BJ (cell line): Measurements from ENCODE around the gene NFYC. TPM values are rescaled to one million over a fixed set of nuclear protein-coding genes. Genes with fewer than 3 reads are reported as not detected.

ENCODE experiments used
- CTCF ChIA-PET: fragments of 350-600 bp; formaldehyde crosslinking; extraction: SDS; loops from one replicate; lab custom pipeline; 2021; ENCODE audit warnings: antibody characterized with exemption, inconsistent platforms; lab: Yijun Ruan, JAX
- POLR2A ChIA-PET: fragments of 300-600 bp; sonication (Branson Sonifier 250); formaldehyde crosslinking; extraction: SDS; loops from one replicate; lab custom pipeline; 2021; ENCODE audit warnings: antibody characterized with exemption; lab: Charles Lee
- DNase-seq: peaks from one replicate; pipeline ENCODE4 v3.0.0-alpha.2; 2011; ENCODE audit warnings: low read depth
- H3K27me3 ChIP-seq: 2 replicates; pipeline ENCODE4 v1.6.0; 2011; ENCODE audit warnings: low read length; ENCODE audit not compliant: control insufficient read depth, insufficient read depth
- H3K36me3 ChIP-seq: 2 replicates; pipeline ENCODE4 v1.5.1; 2011; ENCODE audit warnings: low read length; ENCODE audit not compliant: control insufficient read depth, insufficient read depth
- H3K4me3 ChIP-seq: 2 replicates; pipeline ENCODE4 v1.5.1; 2011; ENCODE audit warnings: low read depth, mild to moderate bottlenecking, control low read depth, low read length
- polyA plus RNA-seq: library from polyadenylated mRNA; depleted of rRNA; stranded (reverse); fragments of >200 nt; gene quantifications from 2 replicates; pipeline ENCODE4 v1.2.3, GENCODE V29; 2011
- TF ChIP-seq, protein P1 (sequence below): IDR thresholded peaks from 2 replicates; pipeline ENCODE4 v1.5.1; 2011; ENCODE audit warnings: low read depth, mild to moderate bottlenecking, control low read depth, inconsistent platforms, low read length, moderate library complexity; ENCODE audit not compliant: insufficient read depth

Gene NFYC
- polyA plus RNA-seq, 1 experiment, result 63.2 TPM

DNA sequence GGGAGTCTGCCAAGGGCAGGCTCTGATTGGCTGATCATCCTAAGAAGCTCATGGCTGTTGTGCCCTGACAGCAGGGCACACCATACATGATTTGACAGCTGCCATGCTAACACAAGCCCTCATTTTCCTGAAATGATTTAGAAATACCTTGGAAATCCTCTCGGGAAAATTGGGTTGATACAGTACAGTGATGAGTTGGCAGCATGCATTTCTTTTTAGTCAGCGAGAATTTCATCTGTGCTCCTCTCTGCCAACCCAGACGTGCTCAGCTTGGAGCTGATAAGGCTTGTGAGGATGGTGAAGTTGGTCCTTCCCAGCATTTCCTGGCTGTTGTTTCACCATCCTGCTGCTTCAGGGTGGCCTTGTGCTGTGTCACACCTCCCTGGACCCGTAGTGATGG is 69.5 kb downstream of the NFYC start:
- CTCF ChIA-PET, result no interaction called here
- peaks cover 12% of the 10 kb centered on the region for H3K36me3 ChIP-seq

DNA sequence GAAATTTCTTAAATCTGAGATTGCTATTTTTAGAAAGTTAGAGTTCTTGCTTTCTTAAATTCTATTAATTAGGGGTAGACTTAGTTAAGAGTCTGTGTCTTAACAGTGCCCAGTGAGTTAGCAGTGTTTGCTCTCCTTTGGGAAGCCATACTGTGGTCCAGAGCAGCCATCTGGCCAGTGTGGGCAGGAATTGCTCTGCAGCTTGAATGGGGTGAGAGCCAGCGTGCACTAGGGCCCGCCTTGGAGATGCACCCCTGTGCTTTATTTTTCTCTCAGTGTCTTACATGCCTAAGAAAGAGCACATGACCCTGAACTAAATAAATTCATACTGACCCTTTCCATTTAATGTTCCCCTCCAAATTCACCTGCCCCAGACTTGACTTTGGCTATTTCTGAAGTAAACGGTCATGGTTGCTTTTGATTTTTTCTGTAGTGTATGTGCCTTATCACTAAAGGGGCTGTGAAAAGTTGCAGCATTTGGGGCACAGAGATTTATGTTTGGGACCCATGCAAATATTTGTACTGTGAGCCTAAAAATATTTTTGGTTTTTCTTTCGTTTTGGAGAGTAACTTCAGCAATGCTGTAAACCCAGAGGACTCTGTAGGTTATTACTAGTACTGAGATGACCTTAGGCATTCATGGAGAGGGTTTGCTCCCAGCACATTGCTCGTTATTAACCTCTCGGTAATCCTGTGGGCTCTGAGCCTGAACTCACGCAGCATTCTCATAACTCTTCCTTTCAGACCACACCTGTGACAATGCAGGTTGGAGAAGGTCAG is 70.8 kb downstream of the NFYC start:
- CTCF ChIA-PET, result interaction anchor here (1.3 kb wide), 1 partner anchor 12 kb away, joined by 3 read pairs; no protein-coding TSS in a partner anchor

More for the DNA sequence above, 69.5 kb downstream of the NFYC start:
- TF ChIP-seq, protein P1, sequence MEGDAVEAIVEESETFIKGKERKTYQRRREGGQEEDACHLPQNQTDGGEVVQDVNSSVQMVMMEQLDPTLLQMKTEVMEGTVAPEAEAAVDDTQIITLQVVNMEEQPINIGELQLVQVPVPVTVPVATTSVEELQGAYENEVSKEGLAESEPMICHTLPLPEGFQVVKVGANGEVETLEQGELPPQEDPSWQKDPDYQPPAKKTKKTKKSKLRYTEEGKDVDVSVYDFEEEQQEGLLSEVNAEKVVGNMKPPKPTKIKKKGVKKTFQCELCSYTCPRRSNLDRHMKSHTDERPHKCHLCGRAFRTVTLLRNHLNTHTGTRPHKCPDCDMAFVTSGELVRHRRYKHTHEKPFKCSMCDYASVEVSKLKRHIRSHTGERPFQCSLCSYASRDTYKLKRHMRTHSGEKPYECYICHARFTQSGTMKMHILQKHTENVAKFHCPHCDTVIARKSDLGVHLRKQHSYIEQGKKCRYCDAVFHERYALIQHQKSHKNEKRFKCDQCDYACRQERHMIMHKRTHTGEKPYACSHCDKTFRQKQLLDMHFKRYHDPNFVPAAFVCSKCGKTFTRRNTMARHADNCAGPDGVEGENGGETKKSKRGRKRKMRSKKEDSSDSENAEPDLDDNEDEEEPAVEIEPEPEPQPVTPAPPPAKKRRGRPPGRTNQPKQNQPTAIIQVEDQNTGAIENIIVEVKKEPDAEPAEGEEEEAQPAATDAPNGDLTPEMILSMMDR, result no peak
- Histone ChIP-seq H3K27me3 (no peaks in the 10 kb centered on the region), H3K4me3 (no peak overlapping the region)
- POLR2A ChIA-PET, result no interaction called here
- DNase-seq, result no peak

GRCh38 chr1:40763742-40764532 is 72.4 kb downstream of the NFYC start:
- TF ChIP-seq, protein P1, result no peak
- ChIA-PET CTCF (interaction anchor here (0.9 to 2.9 kb wide), 8 partner anchors 7 to 61 kb away, joined by 3 to 22 read pairs (median 4); no protein-coding TSS in a partner anchor), POLR2A (no interaction called here)
- no peak for DNase-seq
- Histone ChIP-seq H3K27me3 (no peaks in the 10 kb centered on the region), H3K4me3 (no peak overlapping the region), H3K36me3 (peaks cover 12% of the 10 kb centered on the region)

More for the DNA sequence above, 70.8 kb downstream of the NFYC start:
- POLR2A ChIA-PET, result no interaction called here
- H3K27me3 ChIP-seq, result no peaks in the 10 kb centered on the region
- no peak for DNase-seq
- TF ChIP-seq, protein P1, result no peak
- no peak overlapping the region for H3K4me3 ChIP-seq
- peaks cover 13% of the 10 kb centered on the region for H3K36me3 ChIP-seq

GRCh38 chr1:40764981-40765380 is 73.5 kb downstream of the NFYC start:
- TF ChIP-seq, protein P1, result no peak
- Histone ChIP-seq H3K27me3 (no peaks in the 10 kb centered on the region), H3K4me3 (no peak overlapping the region), H3K36me3 (peaks cover 10% of the 10 kb centered on the region)
- ChIA-PET POLR2A (no interaction called here), CTCF (interaction anchor here (1.0 to 2.9 kb wide), 7 partner anchors 8 to 62 kb away, joined by 3 to 22 read pairs (median 4); no protein-coding TSS in a partner anchor)
- no peak for DNase-seq

GRCh38 chr1:40766017-40766416 is 74.5 kb downstream of the NFYC start:
- DNase-seq, result no peak
- H3K4me3 ChIP-seq, result no peak overlapping the region
- ChIA-PET POLR2A (no interaction called here), CTCF (interaction anchor here (0.7 to 2.9 kb wide), 5 partner anchors 8 to 186 kb away, joined by 3 to 22 read pairs (median 3); no protein-coding TSS in a partner anchor)
- peaks cover 10% of the 10 kb centered on the region for H3K36me3 ChIP-seq
- TF ChIP-seq, protein P1, result no peak
- H3K27me3 ChIP-seq, result no peaks in the 10 kb centered on the region
